B cell (primary cell): ENCODE results near the gene PHPT1. TPM values are rescaled to one million over a fixed set of nuclear protein-coding genes. Genes with fewer than 3 reads are reported as not detected.

Experiments
- ATAC-seq: fragments of 200-7000 bp; cut with Tn5 transposase; one replicate; pipeline ENCODE4 v1.10.0; 2021; ENCODE audit warnings: low read depth, mild to moderate bottlenecking, moderate number of reproducible peaks, moderate library complexity
- CTCF ChIA-PET: fragments of 350-600 bp; sonication (Branson Sonifier 250); formaldehyde crosslinking; loops from one replicate; lab custom pipeline; 2021; ENCODE audit warnings: antibody characterized with exemption, inconsistent platforms; lab: Charles Lee
- POLR2A ChIA-PET: fragments of 350-600 bp; sonication (Branson Sonifier 250); formaldehyde crosslinking; loops from one replicate; lab custom pipeline; 2021; ENCODE audit warnings: antibody characterized with exemption; lab: Charles Lee
- DNase-seq: peaks from one replicate; pipeline ENCODE4 v3.0.0; 2013
- H2AFZ ChIP-seq: 2 replicates; pipeline ENCODE4 v1.6.1; 2012; ENCODE audit warnings: mild to moderate bottlenecking, low read depth, low read length; ENCODE audit not compliant: insufficient read depth, poor library complexity, severe bottlenecking
- H3K27ac ChIP-seq, 2 donors: 1 replicate in 1 of 2; 2 replicates in 1 of 2; pipeline ENCODE4 v1.5.1; 2012 to 2013; ENCODE audit warnings: low read length in 2 of 2, mild to moderate bottlenecking in 2 of 2, moderate library complexity in 1 of 2
- H3K27me3 ChIP-seq, 4 experiments: fragments of 200-600 bp in 1 of 4; sonication (generic) in 1 of 4; replicated peaks in 1 of 4; 1 replicate in 2 of 4; 2 replicates in 2 of 4; pipeline versions ENCODE4 v1.6.1 to v1.7.0; 2013 to 2016; ENCODE audit warnings: low read length in 3 of 4, mild to moderate bottlenecking in 2 of 4, mixed read lengths in 1 of 4, moderate library complexity in 1 of 4; ENCODE audit not compliant: insufficient read depth in 4 of 4, control insufficient read depth in 3 of 4; ENCODE audit errors: control extremely low read depth in 1 of 4
- H3K36me3 ChIP-seq, 2 experiments: replicated peaks in 1 of 2; 1 replicate in 1 of 2; 2 replicates in 1 of 2; pipeline versions ENCODE4 v1.6.1 to v1.7.1; 2013; ENCODE audit warnings: low read length in 1 of 2; ENCODE audit not compliant: insufficient read depth in 2 of 2, control insufficient read depth in 1 of 2; ENCODE audit errors: control extremely low read depth in 1 of 2, extremely low read depth in 1 of 2
- H3K4me1 ChIP-seq, 2 donors: fragments of 200-600 bp in 1 of 2; sonication (generic) in 1 of 2; 1 replicate in 1 of 2; 2 replicates in 1 of 2; pipeline versions ENCODE4 v1.5.1 to v1.6.1; 2013 to 2017; ENCODE audit warnings: low read length in 2 of 2; ENCODE audit not compliant: control insufficient read depth in 2 of 2, insufficient read depth in 2 of 2
- H3K4me2 ChIP-seq: replicated peaks from 2 replicates; pipeline ENCODE3; 2012; ENCODE audit warnings: mild to moderate bottlenecking, low read depth, low read length; ENCODE audit not compliant: poor library complexity, severe bottlenecking
- H3K4me3 ChIP-seq, 5 experiments: fragments of 200-600 bp in 1 of 5; sonication (generic) in 1 of 5; 1 replicate in 3 of 5; 2 replicates in 2 of 5; pipeline versions ENCODE4 v1.5.1 to v1.7.0; 2011 to 2016; ENCODE audit warnings: low read length in 4 of 5, mild to moderate bottlenecking in 4 of 5, low read depth in 2 of 5, control low read depth in 1 of 5, moderate library complexity in 1 of 5; ENCODE audit not compliant: insufficient read depth in 1 of 5; ENCODE audit errors: control extremely low read depth in 1 of 5, extremely low read depth in 1 of 5
- H3K79me2 ChIP-seq: fragments of 200-600 bp; sonication (generic); one replicate; pipeline ENCODE4 v1.6.0; 2016; ENCODE audit warnings: low read length; ENCODE audit not compliant: control insufficient read depth, insufficient read depth
- H3K9ac ChIP-seq: fragments of 200-600 bp; sonication (generic); 2 replicates; pipeline ENCODE4 v1.6.1; 2017; ENCODE audit warnings: mild to moderate bottlenecking, low read length, moderate library complexity
- H3K9me3 ChIP-seq, 3 donors: one replicate each; pipeline versions ENCODE4 v1.6.1 to v1.7.1; 2013; ENCODE audit warnings: low read length in 2 of 3; ENCODE audit not compliant: control insufficient read depth in 2 of 3, insufficient read depth in 1 of 3; ENCODE audit errors: control extremely low read depth in 1 of 3
- H4K20me1 ChIP-seq: 2 replicates; pipeline ENCODE4 v1.6.0; 2012; ENCODE audit warnings: mild to moderate bottlenecking, low read length; ENCODE audit not compliant: insufficient read depth, control insufficient read depth, poor library complexity, severe bottlenecking
- H3K27ac Mint-ChIP-seq: one replicate; pipeline ENCODE4 v1.8.0; 2021; ENCODE audit warnings: mixed read lengths
- H3K27me3 Mint-ChIP-seq: one replicate; pipeline ENCODE4 v1.8.0; 2021; ENCODE audit warnings: mixed read lengths
- H3K4me1 Mint-ChIP-seq: one replicate; pipeline ENCODE4 v1.8.0; 2021; ENCODE audit warnings: mixed read lengths
- H3K4me3 Mint-ChIP-seq: one replicate; pipeline ENCODE4 v1.8.0; 2021; ENCODE audit warnings: mixed read lengths
- H3K9me3 Mint-ChIP-seq: one replicate; pipeline ENCODE4 v1.8.0; 2022; ENCODE audit warnings: mixed read lengths; ENCODE audit not compliant: insufficient read depth
- CTCF ChIP-seq: fragments of 200-600 bp; IDR thresholded peaks from one replicate; pipeline ENCODE4 v1.8.0; 2022; ENCODE audit warnings: antibody characterized with exemption, mild to moderate bottlenecking
- EZH2 ChIP-seq: IDR thresholded peaks from 2 replicates; pipeline ENCODE4 v1.6.1; 2012; ENCODE audit warnings: borderline replicate concordance, low read depth, mild to moderate bottlenecking, moderate library complexity, low read length; ENCODE audit not compliant: insufficient read depth, poor library complexity, severe bottlenecking
- WGBS: methylation state at CpG from one replicate; pipeline ENCODE4 v1.1.5; 2013; ENCODE audit warnings: missing lambda C conversion rate; ENCODE audit not compliant: insufficient coverage; 5-methylcytosine and 5-hydroxymethylcytosine counted together
- intact Hi-C: fragments of 100-400 bp; cut with micrococcal nuclease; formaldehyde crosslinking; loops from one replicate; pipeline ENCODE4 v1.10.0; 2022
- polyA plus RNA-seq: library from polyadenylated mRNA; depleted of rRNA; stranded (reverse); fragments of >200 nt; gene quantifications from 2 replicates; pipeline ENCODE4 v1.2.3, GENCODE V29; 2012
- total RNA-seq, 2 donors: library from RNA; stranded (reverse); fragments of 120-200 nt in 1 of 2; gene quantifications; 1 replicate in 1 of 2; 2 replicates in 1 of 2; pipeline versions ENCODE4 v1.2.3 to v1.2.4, GENCODE V29; 2013 to 2022

The PHPT1 gene
- total and polyA plus RNA-seq, 2 donors (not counting 1 experiment from before 2014, with no cell fraction given), result 36.5 to 37.2 TPM

- Histone ChIP-seq H3K9me3 (no peaks in the 10 kb centered on the region), H3K36me3 (peaks cover 0 to 19% of the 10 kb centered on the region in 2 experiments), H3K27me3 (no peaks in the 10 kb centered on the region), H3K4me1 (peaks cover 6 to 16% of the 10 kb centered on the region in 2 donors), H3K79me2 (peaks cover 95% of the 10 kb centered on the region), H3K27ac (no peak overlapping the region), H4K20me1 (peaks cover 76% of the 10 kb centered on the region), H2AFZ (no peak overlapping the region), H3K9ac (no peak overlapping the region), H3K4me2 (no peak overlapping the region), H3K4me3 (no peak overlapping the region)
- CTCF ChIA-PET, result interaction anchor here (1.2 to 1.5 kb wide), 2 partner anchors 48 to 141 kb away, joined by 4 read pairs; partner anchors contain the start of genes AJM1 and FUT7
- 99% methylated on average over 10 of the region's 13 CpGs for WGBS
- no peaks in the 10 kb centered on the region for H3K27me3 Mint-ChIP-seq
- no peaks in the 10 kb centered on the region for H3K9me3 Mint-ChIP-seq
- POLR2A ChIA-PET, result interaction anchor here (0.5 to 1.0 kb wide), 2 partner anchors 12 to 48 kb away, joined by 3 to 7 read pairs; partner anchors contain the start of gene AJM1
- H3K4me3 Mint-ChIP-seq, result no peak overlapping the region
- intact Hi-C loops, result no loop called here
- no peak overlapping the region for H3K27ac Mint-ChIP-seq
- no peak for ATAC-seq
- peaks cover 36% of the 10 kb centered on the region for H3K4me1 Mint-ChIP-seq
- TF ChIP-seq CTCF (no peak), EZH2 (no peak)
- no peak for DNase-seq
Observed at GRCh38 chr9:136890661-136891060, 41.5 kb downstream of the PHPT1 start.

- no peaks in the 10 kb centered on the region for H3K27me3 ChIP-seq
- no peak for TF ChIP-seq CTCF
- intact Hi-C loops, result no loop called here
- H3K36me3 ChIP-seq, result peaks cover 0 to 40% of the 10 kb centered on the region in 2 experiments
- no peak overlapping the region for H3K4me3 ChIP-seq
- ChIA-PET POLR2A (no interaction called here), CTCF (no interaction called here)
- no peak for ATAC-seq
- H2AFZ ChIP-seq, result no peak overlapping the region
- no peak for DNase-seq
- peaks cover under 1 to 28% of the 10 kb centered on the region in 2 donors for H3K4me1 ChIP-seq
- H3K4me2 ChIP-seq, result no peak overlapping the region
- H3K4me3 Mint-ChIP-seq, result no peak overlapping the region
- no peak overlapping the region for H3K27ac Mint-ChIP-seq
- H3K79me2 ChIP-seq, result peaks cover 94% of the 10 kb centered on the region
- H3K9me3 ChIP-seq, result no peaks in the 10 kb centered on the region
- peaks cover 37% of the 10 kb centered on the region for H3K4me1 Mint-ChIP-seq
- no peak overlapping the region for H3K27ac ChIP-seq
- H3K9me3 Mint-ChIP-seq, result no peaks in the 10 kb centered on the region
- H4K20me1 ChIP-seq, result peaks cover 76% of the 10 kb centered on the region
- WGBS, result 91% methylated on average over 11 of the region's 11 CpGs
- no peak overlapping the region for H3K9ac ChIP-seq
- H3K27me3 Mint-ChIP-seq, result no peaks in the 10 kb centered on the region
Observed at GRCh38 chr9:136896027-136896426, 46.8 kb downstream of the PHPT1 start.
